Heart right ventricle (tissue), 16 donors: ENCODE data around the gene EXOC3L4. TPM values are rescaled to one million over a fixed set of nuclear protein-coding genes. Genes with fewer than 3 reads are reported as not detected.
A peak's percentile ranks its signal among the peaks of the same experiment; 100 is the strongest.

Experiments used
- ATAC-seq, 8 donors: fragments of 200-7000 bp; cut with Tn5 transposase; one replicate each; pipeline ENCODE4 v1.9.1; 2020; ENCODE audit warnings: mild to moderate bottlenecking in 8 of 8, moderate library complexity in 8 of 8, moderate number of reproducible peaks in 1 of 8
- DNase-seq, 2 donors: peaks; one replicate each; pipeline ENCODE4 v3.0.0-alpha.2; 2020
- H3K27ac ChIP-seq, 10 donors: fragments of 200-600 bp; sonication (generic) in 2 of 10; one replicate each; pipeline versions ENCODE4 v1.5.0 to v1.8.0; 2020 to 2022; ENCODE audit warnings: mild to moderate bottlenecking in 3 of 10
- H3K27me3 ChIP-seq, 7 donors: fragments of 200-600 bp; one replicate each; pipeline ENCODE4 v1.8.0; 2021 to 2022; ENCODE audit warnings: mild to moderate bottlenecking in 2 of 7
- H3K36me3 ChIP-seq, 9 donors: fragments of 200-600 bp; sonication (generic) in 1 of 9; one replicate each; pipeline versions ENCODE4 v1.5.0 to v1.8.0; 2020 to 2022; ENCODE audit warnings: mild to moderate bottlenecking in 2 of 9
- H3K4me1 ChIP-seq, 9 donors: fragments of 200-600 bp; sonication (generic) in 1 of 9; one replicate each; pipeline versions ENCODE4 v1.5.0 to v1.8.0; 2020 to 2022; ENCODE audit warnings: mild to moderate bottlenecking in 4 of 9
- H3K4me3 ChIP-seq, 10 donors: fragments of 200-600 bp; sonication (generic) in 2 of 10; one replicate each; pipeline versions ENCODE4 v1.5.0 to v1.8.0; 2020 to 2022; ENCODE audit warnings: mild to moderate bottlenecking in 7 of 10, moderate library complexity in 2 of 10
- H3K9me3 ChIP-seq, 11 donors: fragments of 200-600 bp in 10 of 11; sonication (generic) in 2 of 11; one replicate each; pipeline versions ENCODE4 v1.5.0 to v1.8.0; 2013 to 2022; ENCODE audit warnings: mild to moderate bottlenecking in 2 of 11, control low read depth in 1 of 11, moderate library complexity in 1 of 11
- CTCF ChIP-seq, 9 donors: fragments of 200-600 bp; sonication (generic) in 2 of 9; IDR thresholded peaks; one replicate each; pipeline versions ENCODE4 v1.5.0 to v1.8.0; 2021 to 2022; ENCODE audit warnings: antibody characterized with exemption in 9 of 9, mild to moderate bottlenecking in 5 of 9, moderate library complexity in 1 of 9
- WGBS, 2 donors: extraction: QIAGEN DNeasy Blood & Tissue Kit; methylation state at CpG; one replicate each; pipeline ENCODE4 v1.1.7; 2013; ENCODE audit warnings: inconsistent platforms in 1 of 2; 5-methylcytosine and 5-hydroxymethylcytosine counted together
- intact Hi-C, 10 donors: fragments of 100-400 bp; cut with DNase I; formaldehyde crosslinking; loops; one replicate each; pipeline versions ENCODE4 v1.11.1 to v1.14.2; 2022
- polyA plus RNA-seq, 2 donors: library from polyadenylated mRNA; stranded (reverse); fragments of 200-250 nt; gene quantifications; one replicate each; pipeline ENCODE4 v1.2.3, GENCODE V29; 2013
- total RNA-seq, 10 donors: library from RNA; stranded (reverse); fragmentation: NEBNext Ultra II Directional in 3 of 10; extraction: Animal tissue kit (Norgen Biotek cat#: 25700) in 3 of 10; gene quantifications; one replicate each; pipeline versions ENCODE4 v1.2.1 to v1.2.4, GENCODE V29; 2021 to 2023
- donor health status: Arrhythmogenic right ventricular cardiomyopathy.
- donor health status: ischemic (EF 13 %, LVEDD 7.1; RV severe dilation, severe dysfunction).
- donor health status: healthy with polysubstance abuse.
- donor health status: DM: no; HTN: yes; CAD: no.
- donor health status: DM: no; HTN: no; CAD: no.
- donor health status: ischemic (EF 25% LVEDD 6.9; RV normal size, moderate dysfunction).
- donor health status: ischemic (EF 25% LVEDD 5.7; RV mildly dilated, moderate dysfunction).
- donor health status: healthy.
- donor health status: DM: yes; HTN: yes; CAD: no.
- donor health status: Ischemic cardiomyopathy.
- donor health status: ischemic (EF 35%, LVEDD 5.7; RV mildly dilated, moderate dysfunction).
- donor health status: nonischemic (EF 11% LVEDD 7.7; RV severe dilation, severe dysfunction).
- donor health status: DM: yes; HTN: yes; CAD: no.
- donor health status: PGD.
- donor health status: ischemic (EF 29% LVEDD 5.4; RV normal size, mild dysfunction).
- donor health status: nonischemic (EF 23%, LVEDD 6.1; RV moderate dilation, normal function).

EXOC3L4 gene
- total and polyA plus RNA-seq, 12 donors, result 0.16 to 2.0 (median 0.50) TPM; not detected in 4

- intact Hi-C loops, result loop anchor here in 3 of 10 donors (5.0 to 10.0 kb wide), 3 partner anchors 76 to 191 kb away; no protein-coding TSS in a partner anchor
- Histone ChIP-seq H3K36me3 (no peaks in the 10 kb centered on the region), H3K27me3 (peaks cover 34 to 74% (median 61%) of the 10 kb centered on the region in 7 donors), H3K4me1 (peaks cover 12 to 38% (median 28%) of the 10 kb centered on the region in 9 donors), H3K9me3 (no peaks in the 10 kb centered on the region), H3K4me3 (no peak overlapping the region), H3K27ac (no peak overlapping the region)
- TF ChIP-seq CTCF (IDR thresholded peaks at IDR 0.05), result no peak
- no peak for ATAC-seq
- 94% methylated on average over 11 of the region's 11 CpGs for WGBS, 2 donors
- DNase-seq, result no peak
These were observed 6.9 kb downstream of the EXOC3L4 start for GRCh38 chr14:103101257-103101962.

GRCh38 chr14:103101963-103102688, 7.6 kb downstream of the EXOC3L4 start:
- WGBS, 2 donors, result 19 to 23% methylated on average over 80 to 85 of the region's 85 CpGs
- peak overlapping the region in 4 of 10 donors; percentile 6 to 31 (median 18) for H3K4me3 ChIP-seq
- intact Hi-C loops, result loop anchor here in 3 of 10 donors (5.0 to 10.0 kb wide), 3 partner anchors 75 to 190 kb away; no protein-coding TSS in a partner anchor
- H3K9me3 ChIP-seq, result no peaks in the 10 kb centered on the region
- no peak overlapping the region for H3K27ac ChIP-seq
- H3K27me3 ChIP-seq, result peaks cover 34 to 74% (median 61%) of the 10 kb centered on the region in 7 donors
- H3K4me1 ChIP-seq, result peaks cover 12 to 38% (median 28%) of the 10 kb centered on the region in 9 donors
- DNase-seq, result no peak
- no peaks in the 10 kb centered on the region for H3K36me3 ChIP-seq
- TF ChIP-seq CTCF (IDR thresholded peaks at IDR 0.05), result no peak
- ATAC-seq, result peak in 2 of 8 donors; percentile 12 to 32

- Histone ChIP-seq H3K4me3 (peak overlapping the region in 4 of 10 donors; percentile 6 to 31 (median 18)), H3K27ac (no peak overlapping the region), H3K27me3 (peaks cover 34 to 71% (median 61%) of the 10 kb centered on the region in 7 donors), H3K36me3 (no peaks in the 10 kb centered on the region), H3K4me1 (peaks cover 12 to 38% (median 28%) of the 10 kb centered on the region in 9 donors), H3K9me3 (no peaks in the 10 kb centered on the region)
- TF ChIP-seq CTCF (IDR thresholded peaks at IDR 0.05), result no peak
- ATAC-seq (no peak), DNase-seq (no peak)
- 36 to 40% methylated on average over 39 of the region's 39 CpGs for WGBS, 2 donors
- intact Hi-C loops, result loop anchor here in 3 of 10 donors (5.0 to 10.0 kb wide), 3 partner anchors 75 to 190 kb away; no protein-coding TSS in a partner anchor
These were observed 8.2 kb downstream of the EXOC3L4 start for GRCh38 chr14:103102689-103103260.
